ELF-1 (cell line): ENCODE data around the gene GLCE.

Source experiments
- DNase-seq: peaks from one replicate; pipeline ENCODE4 v3.0.0-alpha.2; 2016; ENCODE audit warnings: low read depth, low spot score

GLCE gene

DNA sequence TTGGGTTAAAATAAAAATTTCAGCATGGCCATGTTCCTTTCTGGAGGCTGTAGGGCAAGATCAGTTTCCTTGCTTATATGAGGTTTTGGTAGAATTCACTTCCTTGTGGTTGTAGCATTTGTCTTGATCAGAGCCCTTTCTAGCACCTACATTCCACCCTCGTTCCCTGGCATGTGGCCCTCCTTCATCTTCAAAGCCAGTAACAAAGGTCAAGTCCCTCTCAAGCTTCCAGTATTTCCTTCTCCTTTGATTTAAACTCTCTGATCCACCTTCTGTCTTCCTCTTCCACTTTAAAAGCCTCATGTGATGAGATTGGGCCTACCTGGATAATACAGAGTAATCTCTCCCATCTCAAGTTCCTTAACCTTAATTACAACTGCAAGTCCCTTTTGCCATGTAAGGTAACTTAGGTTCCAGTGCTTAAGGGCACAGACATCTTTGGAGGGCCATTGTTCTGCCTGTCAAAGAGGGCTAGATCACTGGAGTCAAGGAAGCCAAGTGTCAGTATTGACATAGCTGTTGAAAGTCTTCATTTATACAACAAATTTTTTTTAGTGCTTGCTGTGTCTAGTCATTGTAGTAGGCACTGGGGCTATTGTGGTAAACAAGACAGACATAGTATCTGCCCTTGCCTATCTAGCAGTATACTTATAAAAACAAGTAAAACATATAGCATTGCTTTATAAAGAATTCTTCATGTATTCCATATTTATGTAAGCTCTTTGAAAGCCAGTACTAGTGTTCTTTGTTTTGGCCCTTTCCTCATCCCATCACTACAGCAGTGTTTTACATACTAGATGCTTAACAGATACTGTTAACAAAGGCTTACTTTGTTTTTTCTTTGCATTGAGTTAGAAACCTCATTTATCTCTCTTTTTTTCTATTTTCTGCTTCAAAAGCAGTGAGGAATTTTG lies 40.7 kb downstream of the GLCE start:
- peak; percentile 17 for DNase-seq

DNA sequence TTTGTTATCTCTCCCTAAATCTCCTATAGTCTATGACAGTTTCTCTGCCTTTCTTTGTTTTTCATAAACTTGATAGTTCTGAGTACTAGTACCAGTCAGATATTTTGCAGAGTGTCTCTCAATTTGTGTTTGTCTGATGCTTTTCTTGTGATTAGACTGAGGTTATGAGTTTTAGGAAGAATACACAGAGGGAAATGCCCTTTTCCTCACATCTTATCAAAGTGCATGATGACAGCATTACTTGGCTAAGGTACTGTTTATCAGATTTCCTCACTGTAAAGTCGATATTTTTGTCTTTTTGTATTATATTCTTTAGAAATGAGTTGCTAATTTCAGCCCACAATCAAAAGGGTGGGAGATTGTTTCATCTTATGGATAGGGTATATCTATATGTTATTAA lies 45.6 kb downstream of the GLCE start:
- no peak for DNase-seq

DNA sequence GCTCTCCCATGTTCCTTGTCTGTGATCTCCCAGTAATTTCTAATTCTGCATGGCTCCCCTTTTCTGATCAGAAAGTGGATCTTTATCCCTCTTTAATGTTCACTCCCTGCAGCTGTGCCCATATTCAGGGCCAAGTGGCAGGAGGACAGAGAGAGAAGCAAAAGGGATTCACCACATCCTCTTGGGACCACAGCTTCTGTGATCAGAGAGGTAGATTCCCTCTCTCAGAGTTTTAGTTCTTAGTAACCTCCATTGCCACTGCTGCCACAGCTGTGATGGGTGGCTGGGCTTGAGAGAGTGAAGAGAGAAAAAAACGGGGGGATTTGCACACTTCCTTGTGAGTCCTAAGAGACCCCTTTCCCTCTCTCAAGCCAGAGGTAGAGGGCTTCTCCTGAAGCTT lies 49.2 kb downstream of the GLCE start:
- DNase-seq: no peak

DNA sequence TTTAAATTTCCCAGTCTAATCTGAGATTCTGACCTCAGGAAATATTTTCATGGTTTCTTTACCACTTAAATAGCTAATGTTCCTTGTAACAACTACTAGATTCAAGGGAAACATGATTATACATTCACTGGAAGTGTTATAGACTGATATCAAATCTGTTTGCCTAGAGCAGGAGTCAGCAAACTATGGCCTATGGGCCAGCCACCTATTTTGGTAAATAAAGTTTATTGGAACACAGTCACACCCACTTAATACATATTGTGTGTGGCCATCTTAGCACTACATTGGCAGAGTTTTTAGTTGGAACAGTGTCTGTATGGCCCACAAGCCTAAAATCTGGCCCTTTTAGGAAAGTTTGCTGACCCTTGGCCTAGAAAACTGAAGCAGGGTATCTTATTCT lies 50.1 kb downstream of the GLCE start:
- no peak for DNase-seq

DNA sequence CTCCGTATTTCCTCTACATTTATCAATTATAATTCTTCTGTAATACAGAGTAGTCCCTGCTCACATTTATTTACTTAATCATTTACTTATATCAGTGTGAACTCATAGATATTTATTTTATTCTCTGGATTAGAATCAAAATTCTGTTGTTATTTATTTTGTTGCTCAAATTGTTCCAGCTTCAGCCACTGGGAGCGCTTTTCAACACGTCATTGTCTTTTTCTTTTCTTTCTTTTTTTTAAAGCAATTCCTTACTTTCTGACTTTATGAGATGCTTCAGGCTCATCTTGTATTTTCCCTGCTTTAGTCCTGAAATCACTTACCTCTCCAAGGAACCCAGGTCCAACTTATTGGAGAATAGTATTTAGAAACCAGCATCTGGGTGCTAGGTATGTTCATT lies 53.4 kb downstream of the GLCE start:
- no peak for DNase-seq

DNA sequence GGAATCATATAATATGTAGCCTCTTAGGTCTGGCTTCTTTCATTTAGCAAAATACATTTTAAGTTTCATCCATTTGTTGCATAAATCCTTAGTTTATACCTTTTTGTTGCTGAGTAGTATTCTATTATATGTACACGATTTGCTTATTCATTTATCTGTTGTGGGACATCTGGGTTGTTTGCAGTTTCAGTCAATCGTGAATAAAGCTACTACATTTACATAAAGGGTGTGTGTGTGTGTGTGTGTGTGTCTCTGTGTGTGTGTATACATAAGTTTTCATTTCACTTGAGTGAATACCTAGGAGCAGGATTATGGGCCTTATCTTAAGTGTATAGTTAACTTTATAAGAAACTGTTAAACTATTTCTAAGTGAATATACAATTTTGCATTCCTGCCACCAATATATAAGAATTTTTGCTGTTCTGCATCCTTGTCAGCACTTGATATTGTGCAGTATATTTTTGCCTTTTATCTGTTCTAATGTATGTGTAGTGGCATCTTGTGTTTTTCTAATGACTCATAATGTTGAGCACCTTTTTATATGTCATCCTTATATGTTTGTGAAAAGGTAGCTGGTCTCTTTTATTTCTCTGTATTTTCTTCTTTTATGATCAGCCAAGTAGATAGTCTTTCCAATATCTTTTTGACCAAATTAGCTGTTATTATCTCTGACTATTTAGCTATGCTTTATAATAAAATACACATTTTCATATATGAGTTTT lies 55.0 kb downstream of the GLCE start:
- DNase-seq: no peak

DNA sequence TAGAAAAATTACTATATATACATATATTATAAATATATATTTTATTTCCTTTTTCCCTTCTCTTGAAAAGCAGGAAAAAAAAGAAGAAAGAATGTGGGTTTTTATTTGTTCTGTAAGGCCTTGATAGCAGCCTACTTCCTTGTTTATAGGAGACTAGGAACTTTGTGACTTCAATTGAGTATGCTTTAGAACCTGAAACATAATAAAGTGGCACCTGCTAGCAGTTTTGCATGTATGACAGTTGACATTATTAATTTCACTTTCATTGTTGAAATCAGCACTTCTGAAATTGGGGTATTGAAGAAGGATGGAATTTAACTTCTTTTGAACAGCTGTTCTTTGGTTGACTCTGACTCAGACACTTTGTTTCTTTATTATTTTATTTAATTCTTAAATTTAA lies 56.9 kb downstream of the GLCE start:
- DNase-seq: no peak

DNA sequence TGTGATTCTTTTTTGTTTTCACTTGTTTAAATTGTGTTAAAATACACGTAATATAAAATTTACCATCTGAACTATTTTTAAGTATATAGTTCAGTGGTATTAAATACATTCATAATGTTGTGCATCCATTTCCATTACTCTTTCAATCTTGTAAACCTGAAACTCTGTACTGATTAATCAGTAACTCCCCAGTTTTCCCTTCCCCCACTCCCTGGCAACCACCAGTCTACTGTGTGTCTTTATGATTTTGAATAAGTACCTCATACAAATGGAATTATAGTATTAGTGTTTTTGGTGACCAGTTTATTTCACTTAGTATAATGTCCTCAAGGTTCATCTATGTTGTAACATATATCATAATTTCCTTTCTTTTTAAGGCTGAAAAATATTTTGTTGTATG lies 59.3 kb downstream of the GLCE start:
- DNase-seq: no peak

DNA sequence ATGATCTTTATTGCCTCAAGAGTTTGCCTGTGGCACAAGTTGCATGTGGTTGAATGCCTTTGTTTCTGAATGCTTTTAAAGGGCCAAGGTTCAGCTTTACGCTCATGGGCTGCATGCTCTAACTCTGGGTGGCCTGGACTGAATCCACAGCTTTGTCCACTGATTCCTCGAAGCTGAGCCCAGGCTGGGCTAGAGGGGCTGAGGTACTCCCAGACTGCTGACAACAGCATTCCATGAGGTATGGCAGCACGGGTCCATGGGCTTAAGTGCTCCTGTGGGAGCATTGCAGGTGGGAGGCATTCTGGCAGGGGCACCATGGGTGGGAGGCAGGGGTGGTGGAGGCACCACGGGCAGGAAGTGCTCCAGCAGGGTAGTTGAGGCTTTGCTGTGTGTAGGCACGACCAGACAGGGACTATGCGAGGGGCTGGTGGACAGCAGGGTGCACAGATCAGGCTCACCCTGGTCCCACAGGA lies 61.6 kb downstream of the GLCE start:
- peak; percentile 12 for DNase-seq

DNA sequence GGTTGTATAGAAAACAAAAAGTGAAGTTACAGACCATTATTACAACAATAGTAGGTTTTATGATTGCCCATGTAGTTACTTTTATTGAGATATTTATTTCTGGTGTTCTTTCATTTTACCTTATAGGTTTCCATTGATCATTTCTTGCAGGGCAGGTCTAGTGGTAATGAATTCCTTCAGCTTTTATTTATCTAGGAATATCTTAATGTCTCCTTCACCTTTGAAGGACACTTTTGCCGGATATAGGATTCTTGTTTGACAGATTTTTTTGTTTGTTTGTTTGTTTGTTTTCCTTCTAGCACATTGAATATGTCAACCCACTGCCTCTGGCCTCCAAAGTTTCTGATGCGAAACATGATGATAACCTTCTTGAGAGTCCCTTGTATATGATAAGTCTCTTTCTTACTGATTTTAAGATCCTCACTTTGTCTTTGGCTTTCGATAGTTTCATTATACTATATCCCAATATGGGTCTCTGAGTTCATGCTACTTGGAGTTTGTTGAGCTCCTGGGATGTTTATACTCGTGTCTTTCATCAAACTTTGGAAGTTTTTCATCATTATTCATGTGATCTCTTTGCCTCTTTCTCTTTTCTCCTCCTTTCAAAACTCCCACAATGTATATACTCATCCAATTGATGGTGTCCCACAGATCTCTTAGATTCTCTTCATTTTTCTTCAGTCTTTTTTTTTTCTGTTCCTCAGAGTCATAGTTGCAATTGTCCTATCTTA lies 62.8 kb downstream of the GLCE start:
- DNase-seq: no peak

DNA sequence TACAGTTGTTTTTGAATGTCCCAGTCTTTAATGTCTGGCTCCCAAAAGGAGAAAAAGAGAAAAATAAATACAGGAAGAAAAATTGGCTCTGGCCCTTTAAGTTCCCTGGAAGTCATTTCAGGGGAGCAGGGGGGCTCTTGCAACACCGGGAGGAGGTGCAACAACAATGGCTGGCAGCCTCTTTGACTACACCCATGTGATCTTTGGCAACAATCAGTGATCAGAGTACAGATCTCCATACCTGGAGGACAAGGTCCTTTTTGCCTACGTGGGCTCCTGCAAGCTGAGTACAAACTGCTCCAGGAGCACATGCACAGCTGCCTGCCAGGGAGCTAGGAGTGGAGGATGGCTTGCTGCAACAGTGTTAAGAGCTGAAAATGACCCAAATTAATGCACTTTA lies 63.9 kb downstream of the GLCE start:
- DNase-seq: no peak

DNA sequence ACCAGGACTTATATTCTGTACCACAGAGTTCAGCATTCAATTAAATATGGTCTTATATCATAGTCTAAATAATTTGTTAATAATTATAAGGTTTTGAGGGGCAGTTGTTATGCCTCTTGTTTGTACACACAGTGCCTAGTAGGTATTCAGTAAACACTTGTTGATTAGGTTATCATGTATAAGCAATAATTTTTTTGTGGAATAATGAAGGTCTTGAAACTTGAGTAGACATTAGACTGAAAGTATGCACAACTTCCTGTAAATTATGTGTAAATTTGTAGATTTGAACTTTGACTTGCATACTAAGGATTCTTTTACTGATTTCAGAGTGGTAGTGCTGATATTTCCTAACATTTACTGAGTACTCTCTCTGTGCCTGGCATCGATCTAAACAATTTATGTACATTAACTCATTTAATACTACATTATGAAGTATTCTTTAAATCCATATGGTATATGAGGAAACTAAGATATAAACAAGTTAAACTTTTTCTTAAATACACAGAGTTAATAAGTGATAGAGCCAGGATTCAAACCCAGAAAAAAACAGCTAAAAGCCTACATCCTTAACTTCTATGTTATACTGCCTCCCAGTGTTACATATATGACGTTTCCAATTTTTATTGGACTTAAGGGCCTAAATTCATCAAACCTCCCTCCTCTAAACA lies 65.1 kb downstream of the GLCE start:
- DNase-seq: no peak

DNA sequence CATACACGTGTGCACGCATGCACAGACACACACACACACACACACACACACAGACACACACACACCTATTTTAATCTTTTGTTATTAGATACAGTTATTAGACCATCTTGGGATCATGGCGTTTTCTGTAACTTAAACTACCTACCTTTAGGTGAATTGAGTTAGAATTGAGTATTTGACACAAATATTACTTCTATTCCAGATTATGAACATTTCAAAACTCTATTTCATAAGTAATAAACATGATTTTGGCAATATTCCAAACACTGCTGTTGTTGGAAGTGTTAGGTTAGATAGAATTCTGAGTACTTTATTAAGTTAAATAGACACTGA lies 65.6 kb downstream of the GLCE start:
- DNase-seq: no peak

DNA sequence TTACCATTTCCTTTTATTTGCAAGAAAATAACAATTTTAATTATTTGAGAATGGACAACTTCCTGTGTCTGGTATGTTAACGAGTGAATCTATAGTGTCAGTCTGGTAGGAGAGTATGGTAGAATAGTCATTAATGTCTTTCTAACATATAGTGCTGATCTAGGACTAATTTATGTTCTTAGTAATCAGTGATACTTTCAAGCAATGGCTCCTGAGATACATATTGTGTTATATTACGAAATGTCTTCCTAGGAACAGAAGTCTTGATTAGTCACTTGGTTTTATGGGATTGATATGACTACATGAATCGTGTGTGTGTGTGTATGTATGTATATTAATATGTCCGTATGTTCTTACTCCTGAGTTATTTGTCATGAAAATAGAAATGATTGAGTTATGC lies 71.7 kb downstream of the GLCE start:
- DNase-seq: no peak

DNA sequence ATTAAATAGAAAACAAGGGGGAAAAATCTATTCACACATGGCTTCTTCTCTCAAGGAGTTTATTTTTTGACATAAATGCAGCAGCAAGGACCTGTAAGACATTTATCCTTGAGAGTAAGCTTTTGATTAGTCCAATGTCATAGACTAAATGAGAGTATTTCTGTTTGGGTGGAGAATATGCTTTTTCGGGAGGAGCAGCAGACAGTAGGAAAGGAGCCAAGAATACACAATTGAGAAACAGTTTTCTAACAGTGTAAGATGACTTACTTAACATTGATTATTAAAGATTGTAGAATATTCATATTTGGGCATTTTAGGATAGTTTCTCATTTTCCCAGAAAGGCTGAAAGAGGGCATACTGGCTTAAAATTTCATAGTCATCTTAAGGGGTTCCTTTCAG lies 72.3 kb downstream of the GLCE start:
- DNase-seq: no peak

DNA sequence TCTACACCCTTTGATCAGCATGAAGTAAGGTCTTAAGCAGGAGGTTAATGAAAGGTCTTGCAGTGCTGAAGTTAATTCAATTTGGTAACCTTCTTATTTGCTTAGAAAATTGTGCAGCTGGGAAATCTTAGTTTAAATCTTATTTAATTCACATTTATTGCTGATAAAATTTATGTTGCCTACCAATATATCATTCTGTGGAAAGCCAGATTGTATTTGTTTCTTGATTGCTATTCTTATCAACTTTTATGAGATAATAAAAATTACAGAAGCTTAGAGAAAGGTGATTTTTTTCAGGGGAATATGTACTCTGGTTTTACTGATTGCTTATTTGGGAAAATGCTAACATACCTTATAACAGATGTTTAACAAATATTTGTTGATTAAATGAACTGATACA lies 74.2 kb downstream of the GLCE start:
- no peak for DNase-seq

DNA sequence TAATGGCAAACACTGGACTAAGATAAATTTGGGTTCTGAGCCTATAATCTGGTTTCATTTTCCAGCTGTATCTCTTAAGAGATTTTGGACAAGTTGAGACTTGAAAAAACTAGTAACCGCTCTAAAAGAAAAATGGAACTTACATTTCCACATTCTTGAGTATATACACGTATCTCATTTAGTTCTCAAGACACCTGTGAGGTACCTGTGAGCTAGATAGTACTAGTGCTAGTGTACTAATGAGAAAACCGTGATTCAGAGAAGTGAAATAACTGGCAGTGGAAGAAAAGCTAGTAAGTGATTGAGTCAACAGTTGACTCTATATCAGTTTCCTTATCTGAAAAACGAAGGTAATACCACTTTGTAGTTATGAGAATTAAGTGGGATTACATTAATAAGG lies 76.1 kb downstream of the GLCE start:
- DNase-seq: no peak

DNA sequence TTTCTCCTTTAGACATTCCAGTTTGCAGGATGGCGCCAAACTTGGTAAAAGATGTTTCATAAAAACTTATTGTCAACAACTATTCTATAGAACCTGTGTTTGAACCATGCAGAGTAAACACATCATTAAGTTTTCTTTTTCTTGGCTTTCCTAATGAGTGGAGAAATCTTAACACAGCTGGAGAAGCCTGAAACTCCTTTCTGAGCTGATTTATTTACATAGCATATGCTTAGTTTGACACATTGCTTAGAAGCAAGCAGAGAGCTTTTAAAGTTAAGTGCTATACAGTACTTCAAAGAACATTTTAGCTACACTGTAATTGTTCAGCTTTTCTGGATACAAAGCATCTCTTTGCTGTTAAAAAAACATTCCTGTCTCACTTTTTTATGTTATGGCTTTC lies 77.3 kb downstream of the GLCE start:
- DNase-seq: no peak

DNA sequence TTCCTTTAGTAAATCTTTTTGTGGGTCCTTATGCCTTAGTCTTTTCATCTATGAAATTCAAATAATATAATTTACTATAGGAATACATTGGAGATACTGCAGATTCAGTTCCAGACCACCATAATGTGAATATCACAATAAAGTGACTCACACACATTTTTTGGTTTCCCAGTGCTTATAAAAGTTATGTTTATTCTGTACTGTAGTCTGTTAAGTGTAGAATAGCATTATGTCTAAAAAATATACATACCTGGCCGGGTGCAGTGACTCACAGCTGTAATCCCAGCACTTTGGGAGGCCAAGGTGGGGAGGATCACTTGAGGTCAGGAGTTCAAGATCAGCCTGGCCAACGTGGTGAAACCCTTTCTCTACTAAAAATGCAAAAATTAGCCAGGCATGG lies 84.4 kb downstream of the GLCE start:
- DNase-seq: no peak

DNA sequence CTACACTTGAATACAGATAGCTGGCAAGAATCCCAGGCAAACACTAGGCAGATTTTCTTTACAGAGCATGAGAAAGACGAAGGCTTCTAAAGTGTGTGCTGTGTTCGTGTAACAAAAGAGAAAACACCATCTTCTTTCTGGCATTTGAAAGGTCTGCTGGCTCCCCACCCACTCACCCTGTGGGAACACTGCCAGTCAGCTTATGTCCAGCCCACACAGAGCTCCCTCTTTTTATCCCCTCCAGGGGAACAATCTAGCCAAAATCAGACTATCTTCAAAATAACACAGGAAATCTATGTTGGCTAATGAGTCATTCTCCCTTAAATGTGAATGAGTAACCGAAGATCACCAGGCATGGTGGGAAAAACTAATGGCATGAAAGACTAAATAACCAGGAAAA lies 92.7 kb downstream of the GLCE start:
- no peak for DNase-seq

DNA sequence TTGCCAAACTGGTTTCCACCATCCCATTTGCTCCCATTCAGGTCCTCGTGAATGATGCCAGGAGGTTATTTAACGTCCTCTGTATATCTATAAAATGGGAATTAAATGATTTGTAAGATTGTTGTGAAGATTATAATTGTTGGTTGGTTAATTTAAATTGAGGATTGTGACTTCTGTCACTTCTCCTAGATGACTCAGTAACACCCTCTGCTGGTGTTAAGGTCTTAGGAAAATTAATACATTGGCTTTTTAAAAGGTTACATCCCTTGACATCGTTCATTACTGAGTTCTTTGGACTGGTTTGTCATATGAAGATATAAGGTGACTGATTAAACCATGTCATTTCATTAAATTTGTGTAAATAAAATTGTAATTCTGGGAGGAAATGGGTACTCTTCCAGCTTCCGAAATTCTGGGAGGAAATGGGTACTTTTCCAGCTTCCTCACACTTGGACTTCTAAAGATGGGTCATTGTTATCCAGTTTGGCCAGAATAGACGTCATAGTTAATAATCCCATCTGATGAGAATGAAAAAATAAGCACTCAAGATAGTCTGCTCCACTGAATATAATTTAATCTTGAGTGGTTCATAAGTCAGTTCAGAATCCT lies 105.0 kb downstream of the GLCE start:
- DNase-seq: no peak

DNA sequence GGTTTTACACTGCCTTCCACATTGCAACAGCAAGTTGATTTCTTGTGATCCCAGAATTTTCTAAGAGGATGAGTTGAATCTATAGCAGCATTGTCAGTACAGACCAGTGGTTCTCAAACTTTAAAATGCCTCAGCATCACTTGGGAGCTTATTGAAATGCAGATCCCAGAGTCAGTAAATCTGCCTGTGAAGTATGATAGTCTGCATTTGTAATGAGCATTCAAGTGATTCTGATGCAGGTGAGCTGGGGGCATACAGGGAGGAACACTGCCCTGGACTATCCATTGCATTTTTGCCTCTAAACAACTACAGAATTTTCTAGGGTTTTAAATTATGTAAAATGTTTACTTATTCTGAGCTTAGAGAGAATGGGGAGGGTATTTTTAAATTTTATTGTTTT lies 110.8 kb downstream of the GLCE start:
- no peak for DNase-seq
